Caco-2 (cell line): ENCODE data around the gene SLC39A6. TPM values are rescaled to one million over a fixed set of nuclear protein-coding genes. Genes with fewer than 3 reads are reported as not detected.

ENCODE experiments used
- BruUV-seq: library from RNA; stranded (reverse); fragments of 400-500 nt; replicated peaks from 2 replicates; lab custom pipeline; 2021; lab: Mats Ljungman, UMichigan
- CTCF ChIA-PET: fragments of 300-600 bp; sonication (Branson Sonifier 250); formaldehyde crosslinking; loops from one replicate; lab custom pipeline; 2022; ENCODE audit warnings: antibody characterized with exemption; lab: Charles Lee
- POLR2A ChIA-PET: fragments of 300-600 bp; sonication (Branson Sonifier 250); formaldehyde crosslinking; loops from one replicate; lab custom pipeline; 2022; ENCODE audit warnings: antibody characterized with exemption; lab: Charles Lee
- DNase-seq, 2 experiments: peaks; one replicate each; pipeline versions ENCODE4 v3.0.0 to v3.0.0-alpha.2; 2020 to 2022
- H3K27me3 ChIP-seq: replicated peaks from 2 replicates; pipeline ENCODE4 v1.6.0; 2011; ENCODE audit warnings: low read length; ENCODE audit not compliant: control insufficient read depth, insufficient read depth
- H3K36me3 ChIP-seq: 2 replicates; pipeline ENCODE4 v1.5.1; 2011; ENCODE audit warnings: low read length; ENCODE audit not compliant: control insufficient read depth, insufficient read depth
- H3K4me1 ChIP-seq: fragments of 250-450 bp; sonication (Bioruptor Pico); 2 replicates; pipeline ENCODE4 v1.5.1; 2020; ENCODE audit warnings: mild to moderate bottlenecking
- H3K4me3 ChIP-seq: 2 replicates; pipeline ENCODE4 v1.5.1; 2011; ENCODE audit warnings: low read depth, mild to moderate bottlenecking, control low read depth, low read length
- H3K9me3 ChIP-seq: fragments of 250-450 bp; sonication (Bioruptor Pico); 2 replicates; pipeline ENCODE4 v1.5.1; 2020; ENCODE audit warnings: mild to moderate bottlenecking, moderate library complexity
- H3K27ac Mint-ChIP-seq: one replicate; pipeline ENCODE4 v1.8.0; 2022; ENCODE audit warnings: mixed read lengths; ENCODE audit not compliant: unreplicated experiment
- H3K27me3 Mint-ChIP-seq: one replicate; pipeline ENCODE4 v1.8.0; 2022; ENCODE audit warnings: mixed read lengths; ENCODE audit not compliant: insufficient read depth, unreplicated experiment
- H3K36me3 Mint-ChIP-seq: one replicate; pipeline ENCODE4 v1.8.0; 2022; ENCODE audit warnings: mild to moderate bottlenecking, mixed read lengths; ENCODE audit not compliant: insufficient read depth, unreplicated experiment
- H3K4me1 Mint-ChIP-seq: one replicate; pipeline ENCODE4 v1.8.0; 2022; ENCODE audit warnings: low read depth, mixed read lengths; ENCODE audit not compliant: unreplicated experiment
- H3K4me3 Mint-ChIP-seq: one replicate; pipeline ENCODE4 v1.8.0; 2022; ENCODE audit warnings: mild to moderate bottlenecking, moderate library complexity, mixed read lengths; ENCODE audit not compliant: unreplicated experiment
- H3K9me3 Mint-ChIP-seq: one replicate; pipeline ENCODE4 v1.8.0; 2022; ENCODE audit warnings: mixed read lengths; ENCODE audit not compliant: unreplicated experiment
- CTCF ChIP-seq, 2 experiments: fragments of 200-600 bp in 1 of 2; IDR thresholded peaks; 1 replicate in 1 of 2; 2 replicates in 1 of 2; pipeline versions ENCODE4 v1.5.1 to v1.8.0; 2011 to 2022; ENCODE audit warnings: antibody characterized with exemption in 1 of 2, control low read depth in 1 of 2, inconsistent platforms in 1 of 2, low read depth in 1 of 2, low read length in 1 of 2, mild to moderate bottlenecking in 1 of 2, moderate library complexity in 1 of 2; ENCODE audit not compliant: insufficient read depth in 1 of 2, severe bottlenecking in 1 of 2, unreplicated experiment in 1 of 2
- intact Hi-C: fragments of 100-400 bp; cut with micrococcal nuclease; formaldehyde crosslinking; loops from one replicate; pipeline ENCODE4 v1.10.0; 2022; ENCODE audit not compliant: unreplicated experiment
- total RNA-seq: library from RNA; stranded (reverse); gene quantifications from 2 replicates; pipeline ENCODE4 v1.2.3, GENCODE V29; 2022

Gene SLC39A6
- total RNA-seq, 1 experiment from 2014 or later: 19.5 TPM

DNA sequence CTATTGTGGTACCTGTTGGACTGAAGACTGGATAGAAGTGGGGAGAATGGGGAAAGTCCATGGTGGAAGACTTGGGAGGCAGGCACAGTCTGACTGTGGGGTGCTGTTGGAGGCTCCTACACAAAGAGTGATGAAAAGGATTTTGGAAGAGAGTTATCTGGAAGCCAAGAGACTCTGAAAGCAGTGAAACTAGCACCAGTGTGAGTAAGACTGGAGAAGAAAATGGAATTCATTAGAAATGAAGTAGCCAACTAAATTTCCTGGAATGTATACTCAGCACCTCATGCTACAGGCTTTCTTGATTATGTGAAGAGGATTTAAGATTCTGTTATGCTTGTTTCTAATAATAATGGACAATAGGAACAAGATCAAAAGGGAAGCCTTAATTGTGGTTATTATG lies 28.3 kb upstream of the SLC39A6 start:
- H3K36me3 Mint-ChIP-seq: peaks cover 39% of the 10 kb centered on the region

DNA sequence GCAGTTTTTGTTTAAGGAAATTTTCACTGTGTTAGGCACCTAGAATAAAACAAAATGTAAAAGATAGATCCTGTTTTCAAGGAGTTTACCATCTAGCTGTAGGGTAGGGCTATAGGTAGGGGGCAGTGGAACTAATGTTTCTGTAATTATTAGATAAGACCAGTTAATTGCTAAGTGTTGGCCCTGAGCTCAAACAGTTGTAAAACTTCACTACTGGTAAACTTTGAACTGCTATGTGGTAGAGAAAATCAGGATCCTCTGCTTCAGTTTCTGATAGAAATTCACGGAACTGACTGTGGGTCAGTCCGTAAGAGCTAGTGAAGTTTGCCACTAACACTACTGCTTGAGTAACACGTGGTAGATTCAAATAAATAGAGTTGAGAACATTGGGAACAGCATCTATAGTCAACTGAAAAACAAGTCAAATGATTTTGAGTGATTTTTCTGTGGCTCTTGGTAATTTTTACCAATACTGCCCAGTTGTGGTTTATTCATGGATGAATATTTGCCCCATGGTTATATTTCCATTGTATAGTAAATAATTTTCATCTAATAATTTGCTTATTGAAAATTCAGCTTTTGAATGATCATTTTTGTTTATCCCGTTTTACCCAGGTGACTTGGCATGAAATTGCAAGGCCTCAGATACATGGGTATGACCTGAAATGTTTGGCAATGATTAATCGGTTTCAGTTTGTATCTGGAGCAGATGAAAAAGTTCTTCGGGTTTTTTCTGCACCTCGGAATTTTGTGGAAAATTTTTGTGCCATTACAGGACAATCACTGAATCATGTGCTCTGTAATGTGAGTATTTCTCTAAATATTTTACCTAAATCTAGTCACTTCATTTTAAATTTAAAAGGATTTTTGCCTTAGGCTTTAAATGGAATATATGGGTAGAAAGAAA lies 27.0 kb upstream of the SLC39A6 start:
- no peak overlapping the region for H3K27ac Mint-ChIP-seq
- Histone ChIP-seq H3K4me1 (no peaks in the 10 kb centered on the region), H3K4me3 (no peak overlapping the region), H3K27me3 (no peaks in the 10 kb centered on the region), H3K9me3 (no peaks in the 10 kb centered on the region), H3K36me3 (no peaks in the 10 kb centered on the region)
- no peak for DNase-seq
- H3K9me3 Mint-ChIP-seq: no peaks in the 10 kb centered on the region
- TF ChIP-seq CTCF (IDR thresholded peaks at IDR 0.05; ENCODE audit: insufficient read depth in 1 of 2, low read depth in 1 of 2, low read length in 1 of 2, severe bottlenecking in 1 of 2, unreplicated experiment in 1 of 2): no peak
- no peaks in the 10 kb centered on the region for H3K4me1 Mint-ChIP-seq
- no peak overlapping the region for H3K4me3 Mint-ChIP-seq
- CTCF ChIA-PET: interaction anchor here (0.5 to 1.1 kb wide), 2 partner anchors 46 to 124 kb away, joined by 3 to 4 read pairs; no protein-coding TSS in a partner anchor
- POLR2A ChIA-PET: no interaction called here
- H3K36me3 Mint-ChIP-seq: peaks cover 45% of the 10 kb centered on the region
- no peaks in the 10 kb centered on the region for H3K27me3 Mint-ChIP-seq
- intact Hi-C loops: no loop called here
- BruUV-seq: no TSS peak

More for the DNA sequence above, 28.3 kb upstream of the SLC39A6 start:
- no peaks in the 10 kb centered on the region for H3K27me3 Mint-ChIP-seq
- no peaks in the 10 kb centered on the region for H3K4me1 Mint-ChIP-seq
- H3K4me3 ChIP-seq: no peak overlapping the region
- H3K9me3 ChIP-seq: no peaks in the 10 kb centered on the region
- DNase-seq: no peak
- H3K27ac Mint-ChIP-seq: no peak overlapping the region
- ChIA-PET CTCF (no interaction called here), POLR2A (no interaction called here)
- no peaks in the 10 kb centered on the region for H3K27me3 ChIP-seq
- no peak for TF ChIP-seq CTCF (IDR thresholded peaks at IDR 0.05; ENCODE audit: insufficient read depth in 1 of 2, low read depth in 1 of 2, low read length in 1 of 2, severe bottlenecking in 1 of 2, unreplicated experiment in 1 of 2)
- no peaks in the 10 kb centered on the region for H3K4me1 ChIP-seq
- BruUV-seq: no TSS peak
- no peaks in the 10 kb centered on the region for H3K9me3 Mint-ChIP-seq
- H3K36me3 ChIP-seq: no peaks in the 10 kb centered on the region
- intact Hi-C loops: no loop called here
- H3K4me3 Mint-ChIP-seq: no peak overlapping the region

DNA sequence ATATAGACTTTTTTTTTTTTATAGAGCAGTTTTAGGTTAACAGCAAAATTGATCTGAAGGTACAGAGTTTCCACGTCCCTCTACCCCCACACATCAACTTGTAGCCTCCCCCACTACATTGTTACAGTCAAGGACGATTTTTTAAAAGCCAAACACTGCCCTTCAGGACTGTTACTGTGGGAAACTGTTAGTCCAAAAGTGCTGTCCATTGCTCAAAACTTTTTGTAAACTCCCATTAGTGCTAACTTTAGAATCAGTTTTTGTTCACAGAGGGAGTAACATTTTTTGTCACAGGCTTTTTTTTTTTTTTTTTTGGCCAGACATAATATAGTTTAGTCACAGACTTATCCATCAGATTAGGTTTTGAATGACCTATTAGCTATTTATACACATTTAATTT lies 24.6 kb upstream of the SLC39A6 start:
- Mint-ChIP-seq H3K27ac (no peak overlapping the region), H3K4me3 (no peak overlapping the region), H3K4me1 (no peaks in the 10 kb centered on the region), H3K9me3 (no peaks in the 10 kb centered on the region), H3K27me3 (no peaks in the 10 kb centered on the region), H3K36me3 (peaks cover 47% of the 10 kb centered on the region)
- BruUV-seq: no TSS peak
- no peaks in the 10 kb centered on the region for H3K27me3 ChIP-seq
- no peak overlapping the region for H3K4me3 ChIP-seq
- H3K9me3 ChIP-seq: no peaks in the 10 kb centered on the region
- H3K36me3 ChIP-seq: no peaks in the 10 kb centered on the region
- no peak for DNase-seq
- CTCF ChIA-PET: no interaction called here
- POLR2A ChIA-PET: interaction anchor here (0.6 kb wide), 1 partner anchor 25 kb away, joined by 11 read pairs; the partner anchor contains the start of gene SLC39A6
- H3K4me1 ChIP-seq: no peaks in the 10 kb centered on the region
- no peak for TF ChIP-seq CTCF (IDR thresholded peaks at IDR 0.05; ENCODE audit: insufficient read depth in 1 of 2, low read depth in 1 of 2, low read length in 1 of 2, severe bottlenecking in 1 of 2, unreplicated experiment in 1 of 2)
- intact Hi-C loops: no loop called here
